Activated naive CD4-positive, alpha-beta T cell treated with anti-CD3 and anti-CD28 coated beads, Interleukin-2, amount 50 U/mL, for 72 hours (primary cell): Measurements from ENCODE around the gene WDFY1. TPM values are rescaled to one million over a fixed set of nuclear protein-coding genes. Genes with fewer than 3 reads are reported as not detected.

ENCODE experiments used
- ATAC-seq, 2 donors: fragments of 150-1000 bp; cut with Tn5 transposase; 2 replicates each; pipeline ENCODE4 v1.10.0; 2021; ENCODE audit warnings: mild to moderate bottlenecking in 2 of 2, moderate library complexity in 2 of 2
- DNase-seq, 2 donors: peaks; one replicate each; pipeline ENCODE4 v3.0.0; 2021 to 2022; ENCODE audit warnings: low spot score in 2 of 2
- H3K27ac Mint-ChIP-seq, 2 donors: one replicate each; pipeline ENCODE4 v1.8.0; 2022; ENCODE audit warnings: mild to moderate bottlenecking in 2 of 2, mixed read lengths in 2 of 2
- H3K36me3 Mint-ChIP-seq, 2 donors: one replicate each; pipeline ENCODE4 v1.8.0; 2022; ENCODE audit warnings: mixed read lengths in 2 of 2
- H3K9me3 Mint-ChIP-seq, 2 donors: one replicate each; pipeline ENCODE4 v1.8.0; 2022; ENCODE audit warnings: mixed read lengths in 2 of 2
- total RNA-seq, 2 donors: library from RNA; stranded (reverse); gene quantifications; one replicate each; pipeline ENCODE4 v1.2.3, GENCODE V29; 2022

WDFY1 gene
- total RNA-seq, 2 donors from 2014 or later = 22.5 to 49.2 TPM

DNA sequence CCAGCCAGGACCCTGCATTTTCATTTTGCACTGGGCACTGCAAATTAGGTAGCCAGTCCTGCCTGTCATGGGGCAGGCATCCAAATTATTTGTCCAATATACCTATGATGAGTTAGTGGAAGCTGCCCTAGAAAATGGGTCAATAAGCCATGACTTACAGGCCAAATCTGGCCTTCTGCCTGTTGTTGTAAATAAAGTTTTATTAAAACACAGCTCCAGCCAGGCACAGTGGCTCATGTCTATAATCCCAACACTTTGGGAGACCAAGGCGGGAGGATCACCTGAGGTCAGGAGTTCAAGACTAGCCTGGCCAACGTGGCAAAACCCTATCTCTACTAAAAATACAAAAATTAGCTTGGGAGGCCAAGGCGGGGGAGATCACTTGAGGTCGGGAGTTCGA is 116.0 kb downstream of the WDFY1 start:
- Mint-ChIP-seq H3K36me3 (peaks cover 0 to 7% of the 10 kb centered on the region in 2 donors), H3K27ac (no peak overlapping the region), H3K9me3 (peaks cover 0 to 3% of the 10 kb centered on the region in 2 donors)
- ATAC-seq (no peak), DNase-seq (no peak)

DNA sequence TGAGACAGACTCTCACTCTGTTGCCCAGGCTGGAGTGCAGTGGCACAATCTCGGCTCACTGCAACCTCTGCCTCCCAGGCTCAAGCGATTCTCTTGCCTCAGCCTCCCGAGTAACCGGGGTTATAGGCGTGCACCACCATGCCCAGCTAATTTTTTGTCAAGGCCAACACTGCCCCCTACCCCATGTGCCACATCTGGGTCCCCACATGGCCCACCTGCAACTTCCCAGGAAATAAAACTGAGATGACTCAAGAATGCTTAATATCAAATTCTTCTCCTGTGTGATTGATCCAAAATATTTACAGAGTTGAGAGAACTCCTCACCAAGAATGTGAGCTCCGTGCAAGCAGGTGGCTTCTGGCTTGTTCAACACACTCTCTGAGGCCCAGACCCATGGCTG is 116.8 kb downstream of the WDFY1 start:
- DNase-seq = no peak
- no peak overlapping the region for H3K27ac Mint-ChIP-seq
- no peak for ATAC-seq

GRCh38 chr2:223826995-223827394 is 118.1 kb downstream of the WDFY1 start:
- H3K36me3 Mint-ChIP-seq = peaks cover 0 to 7% of the 10 kb centered on the region in 2 donors
- no peak overlapping the region for H3K27ac Mint-ChIP-seq
- ATAC-seq (no peak), DNase-seq (no peak)
- H3K9me3 Mint-ChIP-seq = peaks cover 0 to 3% of the 10 kb centered on the region in 2 donors

More for the DNA sequence above, 116.8 kb downstream of the WDFY1 start:
- Mint-ChIP-seq H3K36me3 (peaks cover 0 to 7% of the 10 kb centered on the region in 2 donors), H3K9me3 (peaks cover 0 to 3% of the 10 kb centered on the region in 2 donors)

Other genes with a start within 250 kb of the WDFY1 start
- 1 to 10 TPM; 1.8 to 7.6 TPM for gene AP1S3, start 107.8 kb downstream of the WDFY1 start, total RNA-seq
- gene MRPL44, start 12.1 kb upstream of the WDFY1 start, total RNA-seq = 10 to 100 TPM; 39.5 to 52.2 TPM
- 10 to 100 TPM; 37.8 to 46.0 TPM for gene SERPINE2, start 94.0 kb upstream of the WDFY1 start, total RNA-seq